Astrocyte (in vitro differentiated cells and primary cell): ENCODE data around the gene PBLD.

Experiments used
- EZH2 ChIP-seq: IDR thresholded peaks from 2 replicates; pipeline ENCODE4 v1.6.1; 2012; ENCODE audit warnings: mild to moderate bottlenecking, low read length, inconsistent platforms; ENCODE audit not compliant: insufficient read depth
- TF ChIP-seq, protein P1 (sequence below): IDR thresholded peaks from 2 replicates; pipeline ENCODE4 v1.5.1; 2011; ENCODE audit warnings: low read depth, mild to moderate bottlenecking, inconsistent platforms, low read length, moderate library complexity; ENCODE audit not compliant: insufficient read depth

- TF ChIP-seq, protein P1, sequence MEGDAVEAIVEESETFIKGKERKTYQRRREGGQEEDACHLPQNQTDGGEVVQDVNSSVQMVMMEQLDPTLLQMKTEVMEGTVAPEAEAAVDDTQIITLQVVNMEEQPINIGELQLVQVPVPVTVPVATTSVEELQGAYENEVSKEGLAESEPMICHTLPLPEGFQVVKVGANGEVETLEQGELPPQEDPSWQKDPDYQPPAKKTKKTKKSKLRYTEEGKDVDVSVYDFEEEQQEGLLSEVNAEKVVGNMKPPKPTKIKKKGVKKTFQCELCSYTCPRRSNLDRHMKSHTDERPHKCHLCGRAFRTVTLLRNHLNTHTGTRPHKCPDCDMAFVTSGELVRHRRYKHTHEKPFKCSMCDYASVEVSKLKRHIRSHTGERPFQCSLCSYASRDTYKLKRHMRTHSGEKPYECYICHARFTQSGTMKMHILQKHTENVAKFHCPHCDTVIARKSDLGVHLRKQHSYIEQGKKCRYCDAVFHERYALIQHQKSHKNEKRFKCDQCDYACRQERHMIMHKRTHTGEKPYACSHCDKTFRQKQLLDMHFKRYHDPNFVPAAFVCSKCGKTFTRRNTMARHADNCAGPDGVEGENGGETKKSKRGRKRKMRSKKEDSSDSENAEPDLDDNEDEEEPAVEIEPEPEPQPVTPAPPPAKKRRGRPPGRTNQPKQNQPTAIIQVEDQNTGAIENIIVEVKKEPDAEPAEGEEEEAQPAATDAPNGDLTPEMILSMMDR, result no peak
- no peak for TF ChIP-seq EZH2
These were observed 12.9 kb upstream of the PBLD start for GRCh38 chr10:68345621-68346020.
